K562 (cell line): Measurements from ENCODE around the gene COLQ. TPM values are rescaled to one million over a fixed set of nuclear protein-coding genes. Genes with fewer than 3 reads are reported as not detected.
"Not testable (repeated sequence)": the region's sequence is repeated elsewhere in the genome, so short reads cannot be mapped to it uniquely, and the experiment has no call there.

ENCODE experiments used
- ATAC-seq: fragments of 200-7000 bp; cut with Tn5 transposase; 3 replicates; pipeline ENCODE4 v1.9.1; 2020; ENCODE audit warnings: moderate library complexity
- BruUV-seq: library from RNA; stranded (reverse); fragments of 400-500 nt; replicated peaks from 2 replicates; lab custom pipeline; 2021; lab: Mats Ljungman, UMichigan
- CTCF ChIA-PET: fragments of 300-600 bp; formaldehyde crosslinking; extraction: SDS; loops from one replicate; lab custom pipeline; 2021; ENCODE audit warnings: low intra/inter-chr PET ratio; lab: Yijun Ruan, JAX
- POLR2A ChIA-PET: fragments of 300-600, 350-650 bp; sonication (Branson Sonifier 250); formaldehyde crosslinking; extraction: SDS; loops from one replicate; lab custom pipeline; 2021; ENCODE audit warnings: antibody characterized with exemption, inconsistent platforms; lab: Yijun Ruan, JAX
- DNase-seq, 4 experiments: peaks; one replicate each; pipeline versions ENCODE4 v3.0.0 to v3.0.0-alpha.2; 2011 to 2018; ENCODE audit warnings: low spot score in 3 of 4, mixed read lengths in 3 of 4; ENCODE audit errors: extremely low read depth in 1 of 4
- FAIRE-seq: peaks from 2 replicates; lab custom pipeline; 2011; peaks lifted over from hg19 to GRCh38; lab: Jason Lieb, UNC
- H2AFZ ChIP-seq: 2 replicates; pipeline ENCODE4 v1.6.0; 2011; ENCODE audit warnings: low read depth, low read length, control low read depth, inconsistent platforms
- H3K27ac ChIP-seq: fragments of 200-600 bp; 3 replicates; pipeline ENCODE4 v1.8.0; 2011; ENCODE audit warnings: low read depth, mild to moderate bottlenecking, control low read depth, inconsistent platforms, low read length, moderate library complexity, mixed read lengths; ENCODE audit errors: extremely low read depth
- H3K27me3 ChIP-seq, 2 experiments: fragments of 300-600 bp in 1 of 2; 2 replicates in 1 of 2; 3 replicates in 1 of 2; pipeline versions ENCODE4 v1.6.0 to v1.8.0; 2011; ENCODE audit warnings: inconsistent platforms in 2 of 2, low read length in 2 of 2, mild to moderate bottlenecking in 1 of 2, mixed read lengths in 1 of 2, moderate library complexity in 1 of 2; ENCODE audit not compliant: control insufficient read depth in 2 of 2, insufficient read depth in 2 of 2
- H3K36me3 ChIP-seq: fragments of 300-600 bp; 3 replicates; pipeline ENCODE4 v1.8.0; 2011; ENCODE audit warnings: mild to moderate bottlenecking, low read length, inconsistent platforms; ENCODE audit not compliant: control insufficient read depth, insufficient read depth
- H3K4me1 ChIP-seq, 2 experiments: fragments of 200-600 bp in 1 of 2; replicated peaks in 1 of 2; 2 replicates in 1 of 2; 3 replicates in 1 of 2; pipeline versions ENCODE4 v1.5.1 to v1.8.0; 2011; ENCODE audit warnings: inconsistent platforms in 2 of 2, low read length in 2 of 2, mild to moderate bottlenecking in 1 of 2, mixed read lengths in 1 of 2, moderate library complexity in 1 of 2; ENCODE audit not compliant: control insufficient read depth in 2 of 2, insufficient read depth in 2 of 2
- H3K4me2 ChIP-seq: 2 replicates; pipeline ENCODE4 v1.6.1; 2011; ENCODE audit warnings: low read length, control low read depth, inconsistent platforms, mixed read lengths; ENCODE audit not compliant: insufficient read depth
- H3K4me3 ChIP-seq: fragments of 200-600 bp; sonication (generic), shearing (Covaris generic); 2 replicates; pipeline ENCODE4 v1.5.1; 2016; ENCODE audit warnings: control low read depth, inconsistent platforms
- H3K79me2 ChIP-seq: fragments of 200-600 bp; 3 replicates; pipeline ENCODE4 v1.8.0; 2011; ENCODE audit warnings: low read length, inconsistent platforms; ENCODE audit not compliant: control insufficient read depth, insufficient read depth
- H3K9ac ChIP-seq, 2 experiments: 2 replicates each; pipeline versions ENCODE4 v1.6.0 to v1.6.1; 2011; ENCODE audit warnings: low read depth in 2 of 2, low read length in 2 of 2, control low read depth in 1 of 2, inconsistent platforms in 1 of 2, mild to moderate bottlenecking in 1 of 2, mixed read lengths in 1 of 2; ENCODE audit not compliant: insufficient read depth in 1 of 2
- H3K9me1 ChIP-seq: one replicate; pipeline ENCODE4 v1.6.0; 2011; ENCODE audit warnings: inconsistent platforms, mild to moderate bottlenecking, low read length, moderate library complexity; ENCODE audit not compliant: control insufficient read depth, insufficient read depth
- H3K9me3 ChIP-seq: replicated peaks from 2 replicates; pipeline ENCODE4 v1.5.1; 2011; ENCODE audit warnings: low read depth, low read length, inconsistent platforms; ENCODE audit not compliant: control insufficient read depth, insufficient read depth
- H4K20me1 ChIP-seq: replicated peaks from 2 replicates; pipeline ENCODE4 v1.6.1; 2011; ENCODE audit warnings: low read length, inconsistent platforms, mixed read lengths; ENCODE audit not compliant: control insufficient read depth, insufficient read depth
- CBX3 ChIP-seq, 2 experiments: IDR thresholded peaks; 1 replicate in 1 of 2; 2 replicates in 1 of 2; pipeline ENCODE4 v1.6.1; 2012; ENCODE audit warnings: inconsistent platforms in 2 of 2, low read length in 2 of 2, borderline replicate concordance in 1 of 2, control low read depth in 1 of 2
- CEBPB ChIP-seq: fragments of 450-650 bp; IDR thresholded peaks from 2 replicates; pipeline ENCODE4 v1.6.1; 2016; ENCODE audit warnings: missing genetic modification characterization, missing compliant biosample characterization
- CHD1 ChIP-seq: fragments of 200-600 bp; sonication (generic); IDR thresholded peaks from one replicate; pipeline ENCODE4 v1.6.1; 2012; ENCODE audit warnings: mild to moderate bottlenecking, moderate library complexity, low read length, inconsistent platforms
- EHMT2 ChIP-seq: fragments of 450-650 bp; IDR thresholded peaks from 2 replicates; pipeline ENCODE4 v1.6.1; 2018; ENCODE audit warnings: antibody characterized with exemption
- HDAC2 ChIP-seq: fragments of 450-650 bp; IDR thresholded peaks from 2 replicates; pipeline ENCODE4 v1.6.1; 2016; ENCODE audit warnings: mild to moderate bottlenecking
- KDM1A ChIP-seq, 2 experiments: fragments of 450-650 bp; IDR thresholded peaks; 2 replicates each; pipeline ENCODE4 v1.6.1; 2016; ENCODE audit warnings: mild to moderate bottlenecking in 2 of 2
- RBM25 ChIP-seq: fragments of 200-400 bp; formaldehyde crosslinking; IDR thresholded peaks from 2 replicates; pipeline ENCODE4 v1.6.1; 2018; ENCODE audit warnings: low read length, low read depth, moderate library complexity; ENCODE audit not compliant: severe bottlenecking
- SMARCA5 ChIP-seq: fragments of 450-650 bp; IDR thresholded peaks from 2 replicates; pipeline ENCODE4 v1.6.1; 2016
- TRIM24 ChIP-seq, 2 experiments: fragments of 450-650 bp; IDR thresholded peaks; 2 replicates each; pipeline ENCODE4 v1.6.1; 2016
- ZFX ChIP-seq: sonication (generic); formaldehyde crosslinking; IDR thresholded peaks from 2 replicates; pipeline ENCODE4 v1.8.0; 2022; ENCODE audit warnings: mild to moderate bottlenecking, missing genetic modification reagents, moderate library complexity
- WGBS: fragments of 100-300 bp; shearing (Covaris generic); methylation state at CpG from one replicate; pipeline ENCODE4 v1.1.6; 2016; ENCODE audit warnings: low coverage, mixed read lengths; ENCODE audit not compliant: insufficient coverage; ENCODE audit errors: missing lambda C conversion rate; 5-methylcytosine and 5-hydroxymethylcytosine counted together
- in situ Hi-C: fragments of 300-500 bp; cut with MboI; formaldehyde crosslinking; loops from 4 replicates; pipeline ENCODE4 v1.15.0; 2018; ENCODE audit warnings: inconsistent platforms, mixed read lengths
- intact Hi-C: fragments of 100-400 bp; cut with micrococcal nuclease; formaldehyde crosslinking; loops from 2 replicates; pipeline ENCODE4 v1.14.2; 2022
- polyA plus RNA-seq, 8 experiments: library from polyadenylated mRNA; depleted of rRNA in 4 of 8; stranded (reverse) in 5 of 8; unstranded in 3 of 8; fragments of >200 nt; fragmentation: Nextera tagmentation in 2 of 8; fragmentation: Illumina TruSeq in 1 of 8; extraction: Ambion mirVana in 2 of 8; extraction: Trizol in 1 of 8; gene quantifications; 2 replicates each; pipeline versions ENCODE4 v1.2.1 to v1.2.3, GENCODE V29; 2011 to 2014; ENCODE audit warnings: inconsistent platforms in 1 of 8, missing spikeins in 1 of 8
- total RNA-seq, 7 experiments: library from RNA; depleted of rRNA in 6 of 7; stranded (reverse); fragments of >200 nt in 6 of 7; fragmentation: Illumina TruSeq in 2 of 7; extraction: Trizol in 2 of 7; gene quantifications; 2 replicates each; pipeline versions ENCODE4 v1.2.1 to v1.2.3, GENCODE V29; 2011 to 2021; ENCODE audit warnings: low replicate concordance in 1 of 7

The COLQ gene
- total and polyA plus RNA-seq, 9 of the 15 experiments (the other 6 are each of a cell fraction or from before 2014, with no cell fraction given), result 0.04 to 0.36 (median 0.27) TPM; not detected in 4

GRCh38 chr3:15458212-15458780 is 63.2 kb downstream of the COLQ start:
- Histone ChIP-seq H3K79me2 (no peaks in the 10 kb centered on the region), H3K27me3 (peaks cover 26 to 32% of the 10 kb centered on the region in 2 experiments; a peak in 4 of 5 replicates), H3K4me3 (no peak overlapping the region), H3K4me2 (no peak overlapping the region), H3K27ac (no peak overlapping the region), H4K20me1 (no peaks in the 10 kb centered on the region), H3K36me3 (no peaks in the 10 kb centered on the region), H3K9ac (no peak overlapping the region), H2AFZ (peak overlapping the region; percentile 21; the same call in 1 of the 2 replicates), H3K9me1 (no peaks in the 10 kb centered on the region), H3K4me1 (0 out of 5 replicates have a peak, but pooled peaks cover 0 to 2% of the 10 kb centered on the region in 2 experiments), H3K9me3 (no peaks in the 10 kb centered on the region)
- no TSS peak for BruUV-seq
- ATAC-seq (peak; percentile 55), FAIRE-seq (no peak), DNase-seq (peak in 2 of 4 experiments; percentile 30 to 33)
- WGBS, result 28% methylated on average over 7 of the region's 7 CpGs
- TF ChIP-seq TRIM24 (IDR thresholded peaks at IDR 0.05) (0 out of 4 replicates have a peak, but pooled peaks have one; percentile 34 to 46), CHD1 (no peak), EHMT2 (peak; percentile 55), KDM1A (IDR thresholded peaks at IDR 0.05) (peak in 1 of 2 experiments; percentile 43; a peak in 1 of 4 replicates), CBX3 (IDR thresholded peaks at IDR 0.05; ENCODE audit: borderline replicate concordance in 1 of 2, low read length in 2 of 2) (peak in 1 of 2 experiments; percentile 87; a peak in 2 of 3 replicates), ZFX (CRISPR knock-in tag) (no peak), SMARCA5 (peak; percentile 66), HDAC2 (peak; percentile 30; the same call in 1 of the 2 replicates), CEBPB (peak; percentile 60), RBM25 (peak; percentile 85)
- CTCF ChIA-PET, result no interaction called here
- POLR2A ChIA-PET, result no interaction called here
- in situ Hi-C loops, result no loop called here
- intact Hi-C loops, result no loop called here

DNA sequence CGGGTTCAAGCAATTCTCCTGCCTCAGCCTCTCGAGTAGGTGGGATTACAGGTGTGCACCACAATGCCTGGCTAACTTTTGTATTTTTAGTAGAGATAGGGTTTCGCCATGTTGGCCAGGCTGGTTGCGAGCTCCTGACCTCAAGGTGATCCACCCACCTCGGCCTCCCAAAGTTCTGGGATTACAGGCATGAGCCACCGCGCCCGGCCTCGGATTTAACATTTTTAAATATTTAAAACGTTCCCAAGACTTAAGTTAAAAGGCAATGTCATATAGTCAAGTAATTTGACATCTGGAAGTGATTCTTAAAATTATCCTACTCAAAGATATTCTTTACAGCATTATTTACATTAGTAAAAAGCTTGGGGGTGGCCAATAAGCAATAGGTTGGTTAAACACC is 64.6 kb downstream of the COLQ start:
- POLR2A ChIA-PET, intact Hi-C loops, H3K36me3 ChIP-seq, H3K4me1 ChIP-seq, H3K79me2 ChIP-seq, H4K20me1 ChIP-seq, H3K9me3 ChIP-seq, ATAC-seq, in situ Hi-C loops, H3K4me3 ChIP-seq, H3K9ac ChIP-seq, DNase-seq, H2AFZ ChIP-seq, FAIRE-seq, H3K9me1 ChIP-seq, H3K4me2 ChIP-seq, BruUV-seq, CTCF ChIA-PET, H3K27ac ChIP-seq: not testable (repeated sequence)
- H3K27me3 ChIP-seq, result peaks cover 18 to 24% of the 10 kb centered on the region in 2 experiments; a peak in 3 of 5 replicates
- 30% methylated on average over 10 of the region's 10 CpGs for WGBS
